Fibroblast of pulmonary artery (primary cell): ENCODE data around the gene ERBB2.
A peak's percentile ranks its signal among the peaks of the same experiment; 100 is the strongest.

ENCODE experiments used
- DNase-seq: peaks from one replicate; pipeline ENCODE4 v3.0.0-alpha.2; 2010; ENCODE audit warnings: low read depth
- H3K4me3 ChIP-seq: replicated peaks from 2 replicates; pipeline ENCODE4 v1.5.1; 2011; ENCODE audit warnings: low read depth, mild to moderate bottlenecking, control low read depth, low read length, moderate library complexity
- CTCF ChIP-seq: IDR thresholded peaks from 2 replicates; pipeline ENCODE4 v1.5.1; 2011; ENCODE audit warnings: mild to moderate bottlenecking, control low read depth, low read length, inconsistent platforms; ENCODE audit errors: missing control alignments

ERBB2 gene

GRCh38 chr17:39670746-39671145, 29.1 kb upstream of the ERBB2 start:
- no peak for DNase-seq
- no peak overlapping the region for H3K4me3 ChIP-seq
- no peak for TF ChIP-seq CTCF

GRCh38 chr17:39671651-39672521, 28.0 kb upstream of the ERBB2 start:
- H3K4me3 ChIP-seq = no peak overlapping the region
- TF ChIP-seq CTCF = peak; percentile 66
- peak; percentile 46 for DNase-seq

- no peak overlapping the region for H3K4me3 ChIP-seq
- no peak for DNase-seq
- TF ChIP-seq CTCF = no peak
Measured at GRCh38 chr17:39672522-39673334, 27.1 kb upstream of the ERBB2 start.

GRCh38 chr17:39673335-39674081, 26.4 kb upstream of the ERBB2 start:
- H3K4me3 ChIP-seq = no peak overlapping the region
- DNase-seq = no peak
- no peak for TF ChIP-seq CTCF

GRCh38 chr17:39674179-39674578, 25.7 kb upstream of the ERBB2 start:
- DNase-seq = no peak
- no peak overlapping the region for H3K4me3 ChIP-seq
- no peak for TF ChIP-seq CTCF

GRCh38 chr17:39674702-39675389, 25.0 kb upstream of the ERBB2 start:
- H3K4me3 ChIP-seq = no peak overlapping the region
- TF ChIP-seq CTCF = no peak
- no peak for DNase-seq
